Uterus (tissue), 4 donors: ENCODE results near the gene FOXN3. TPM values are rescaled to one million over a fixed set of nuclear protein-coding genes. Genes with fewer than 3 reads are reported as not detected.

Experiments
- DNase-seq, 2 donors: peaks; one replicate each; pipeline ENCODE4 v3.0.0-alpha.2; 2019 to 2020
- H3K27ac ChIP-seq, 2 donors: fragments of 200-600 bp; sonication (generic); 1 replicate in 1 of 2; 2 replicates in 1 of 2; pipeline ENCODE4 v1.5.1; 2016 to 2018
- H3K27me3 ChIP-seq, 2 donors: fragments of 200-600 bp; sonication (generic); one replicate each; pipeline ENCODE4 v1.5.1; 2018 to 2019; ENCODE audit warnings: control low read depth in 1 of 2
- H3K36me3 ChIP-seq, 2 donors: fragments of 200-600 bp; sonication (generic); one replicate each; pipeline ENCODE4 v1.5.1; 2019; ENCODE audit warnings: control low read depth in 1 of 2
- H3K4me1 ChIP-seq, 2 donors: fragments of 200-600 bp; sonication (generic); one replicate each; pipeline ENCODE4 v1.5.1; 2018 to 2019; ENCODE audit warnings: control low read depth in 1 of 2
- H3K4me3 ChIP-seq, 2 donors: fragments of 200-600 bp; sonication (generic); 1 replicate in 1 of 2; 2 replicates in 1 of 2; pipeline ENCODE4 v1.5.1; 2018 to 2019; ENCODE audit warnings: mild to moderate bottlenecking in 1 of 2
- H3K9me3 ChIP-seq, 2 donors: fragments of 200-600 bp; sonication (generic); one replicate each; pipeline ENCODE4 v1.5.1; 2019; ENCODE audit warnings: control low read depth in 1 of 2
- POLR2A ChIP-seq, 2 donors: fragments of 450-650 bp; IDR thresholded peaks; one replicate each; pipeline ENCODE4 v1.6.1; 2016; ENCODE audit warnings: antibody characterized with exemption in 2 of 2, mild to moderate bottlenecking in 1 of 2, moderate library complexity in 1 of 2
- intact Hi-C: fragments of 100-400 bp; cut with DNase I; formaldehyde crosslinking; loops from one replicate; pipeline ENCODE4 v1.15.1; 2023; ENCODE audit warnings: low total_unique reads
- total RNA-seq, 4 donors: library from RNA; depleted of rRNA in 3 of 4; stranded (reverse); fragments of >200 nt in 3 of 4; gene quantifications; one replicate each; pipeline versions ENCODE4 v1.1.0 to v1.2.4, GENCODE V29; 2014 to 2023
- TF ChIP-seq, protein P1 (sequence below), 4 experiments: fragments of 200-600 bp in 2 of 4; fragments of 450-650 bp in 2 of 4; sonication (generic) in 2 of 4; IDR thresholded peaks; one replicate each; pipeline ENCODE4 v1.5.1; 2016 to 2019; ENCODE audit warnings: antibody characterized with exemption in 4 of 4, mild to moderate bottlenecking in 2 of 4, moderate library complexity in 1 of 4
- donor health status: DM: yes; HTN: yes; CAD: no.

FOXN3 gene
- total RNA-seq, result 100 to 1,000 TPM in 1 of 4 donors, 10 to 100 TPM in 3; 37.7 to 103 (median 74.9) TPM

GRCh38 chr14:89417091-89417464, at the start of gene FOXN3:
Gene FOXN3, minus strand, starts transcription at chr14:89417233. Its CDS starts 4,757 bp downstream, at chr14:89412476.
- Histone ChIP-seq H3K27ac (peak within 1 kb of the TSS; percentile 92 to 99), H3K4me1 (peaks cover 3 to 4% of the 10 kb centered on the region in 2 donors), H3K9me3 (no peaks in the 10 kb centered on the region), H3K4me3 (peak within 1 kb of the TSS; percentile 83 to 100), H3K36me3 (no peaks in the 10 kb centered on the region), H3K27me3 (no peaks in the 10 kb centered on the region)
- TF ChIP-seq POLR2A (IDR thresholded peaks at IDR 0.05), result peak; percentile 66 to 69
- TF ChIP-seq, protein P1, sequence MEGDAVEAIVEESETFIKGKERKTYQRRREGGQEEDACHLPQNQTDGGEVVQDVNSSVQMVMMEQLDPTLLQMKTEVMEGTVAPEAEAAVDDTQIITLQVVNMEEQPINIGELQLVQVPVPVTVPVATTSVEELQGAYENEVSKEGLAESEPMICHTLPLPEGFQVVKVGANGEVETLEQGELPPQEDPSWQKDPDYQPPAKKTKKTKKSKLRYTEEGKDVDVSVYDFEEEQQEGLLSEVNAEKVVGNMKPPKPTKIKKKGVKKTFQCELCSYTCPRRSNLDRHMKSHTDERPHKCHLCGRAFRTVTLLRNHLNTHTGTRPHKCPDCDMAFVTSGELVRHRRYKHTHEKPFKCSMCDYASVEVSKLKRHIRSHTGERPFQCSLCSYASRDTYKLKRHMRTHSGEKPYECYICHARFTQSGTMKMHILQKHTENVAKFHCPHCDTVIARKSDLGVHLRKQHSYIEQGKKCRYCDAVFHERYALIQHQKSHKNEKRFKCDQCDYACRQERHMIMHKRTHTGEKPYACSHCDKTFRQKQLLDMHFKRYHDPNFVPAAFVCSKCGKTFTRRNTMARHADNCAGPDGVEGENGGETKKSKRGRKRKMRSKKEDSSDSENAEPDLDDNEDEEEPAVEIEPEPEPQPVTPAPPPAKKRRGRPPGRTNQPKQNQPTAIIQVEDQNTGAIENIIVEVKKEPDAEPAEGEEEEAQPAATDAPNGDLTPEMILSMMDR (IDR thresholded peaks at IDR 0.05), result peak in 1 of 4 experiments; percentile 13
- peak; percentile 91 to 92 for DNase-seq
- intact Hi-C loops, result loop anchor here (10.0 kb wide), 1 partner anchor 112 kb away; no protein-coding TSS in a partner anchor

DNA sequence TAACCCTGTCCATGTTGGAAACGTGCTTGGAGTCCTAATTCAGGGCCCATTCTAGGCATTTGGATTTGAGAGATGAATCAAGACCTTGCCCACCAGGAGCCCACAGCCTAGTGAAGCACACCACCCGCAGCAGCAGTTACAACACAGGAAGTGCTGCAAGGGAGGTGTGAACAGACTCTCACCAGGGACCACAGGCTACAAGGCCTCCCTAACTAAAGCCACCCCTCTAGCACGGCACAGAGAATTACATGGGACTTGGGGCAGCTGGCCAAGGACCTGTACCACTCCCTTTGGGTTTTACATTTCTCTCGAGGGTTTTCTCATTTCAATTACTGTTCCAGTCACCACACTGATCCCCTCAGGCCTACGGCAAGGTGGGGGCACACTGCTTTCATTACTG, 49.5 kb upstream of the FOXN3 start:
- Histone ChIP-seq H3K27me3 (no peaks in the 10 kb centered on the region), H3K9me3 (no peaks in the 10 kb centered on the region), H3K36me3 (no peaks in the 10 kb centered on the region), H3K4me3 (no peak overlapping the region), H3K27ac (no peak overlapping the region), H3K4me1 (no peaks in the 10 kb centered on the region)
- TF ChIP-seq, protein P1 (IDR thresholded peaks at IDR 0.05), result no peak
- TF ChIP-seq POLR2A (IDR thresholded peaks at IDR 0.05), result no peak
- intact Hi-C loops, result no loop called here
- no peak for DNase-seq

DNA sequence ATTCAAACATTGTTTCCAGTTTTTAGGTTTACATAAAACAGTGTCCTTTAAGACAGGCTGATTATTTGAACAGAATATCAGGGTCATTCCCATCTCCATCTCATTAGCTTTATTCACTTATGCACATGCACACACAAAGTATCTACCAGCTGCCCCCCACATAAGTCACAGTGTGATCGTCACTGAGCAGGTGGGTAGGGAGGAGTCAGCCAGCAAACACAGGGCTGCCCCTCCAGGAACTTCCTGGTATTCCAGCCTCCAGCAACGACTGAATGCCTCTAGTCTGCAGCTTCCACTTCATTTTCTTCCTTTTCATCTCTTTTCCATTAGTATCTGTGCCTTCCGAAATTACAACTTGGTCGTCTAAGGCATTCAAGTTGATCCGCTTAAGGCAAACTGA, 48.8 kb upstream of the FOXN3 start:
- TF ChIP-seq, protein P1 (IDR thresholded peaks at IDR 0.05), result no peak
- TF ChIP-seq POLR2A (IDR thresholded peaks at IDR 0.05), result no peak
- Histone ChIP-seq H3K4me1 (no peaks in the 10 kb centered on the region), H3K27ac (no peak overlapping the region), H3K36me3 (no peaks in the 10 kb centered on the region), H3K9me3 (no peaks in the 10 kb centered on the region), H3K4me3 (no peak overlapping the region), H3K27me3 (no peaks in the 10 kb centered on the region)
- no peak for DNase-seq
- intact Hi-C loops, result no loop called here

- no peaks in the 10 kb centered on the region for H3K9me3 ChIP-seq
- TF ChIP-seq, protein P1 (IDR thresholded peaks at IDR 0.05), result no peak
- TF ChIP-seq POLR2A (IDR thresholded peaks at IDR 0.05), result no peak
- H3K27me3 ChIP-seq, result no peaks in the 10 kb centered on the region
- no peaks in the 10 kb centered on the region for H3K36me3 ChIP-seq
- intact Hi-C loops, result no loop called here
- no peak for DNase-seq
- no peaks in the 10 kb centered on the region for H3K4me1 ChIP-seq
- no peak overlapping the region for H3K27ac ChIP-seq
- H3K4me3 ChIP-seq, result no peak overlapping the region
Measured at GRCh38 chr14:89461256-89461655, 44.2 kb upstream of the FOXN3 start.

DNA sequence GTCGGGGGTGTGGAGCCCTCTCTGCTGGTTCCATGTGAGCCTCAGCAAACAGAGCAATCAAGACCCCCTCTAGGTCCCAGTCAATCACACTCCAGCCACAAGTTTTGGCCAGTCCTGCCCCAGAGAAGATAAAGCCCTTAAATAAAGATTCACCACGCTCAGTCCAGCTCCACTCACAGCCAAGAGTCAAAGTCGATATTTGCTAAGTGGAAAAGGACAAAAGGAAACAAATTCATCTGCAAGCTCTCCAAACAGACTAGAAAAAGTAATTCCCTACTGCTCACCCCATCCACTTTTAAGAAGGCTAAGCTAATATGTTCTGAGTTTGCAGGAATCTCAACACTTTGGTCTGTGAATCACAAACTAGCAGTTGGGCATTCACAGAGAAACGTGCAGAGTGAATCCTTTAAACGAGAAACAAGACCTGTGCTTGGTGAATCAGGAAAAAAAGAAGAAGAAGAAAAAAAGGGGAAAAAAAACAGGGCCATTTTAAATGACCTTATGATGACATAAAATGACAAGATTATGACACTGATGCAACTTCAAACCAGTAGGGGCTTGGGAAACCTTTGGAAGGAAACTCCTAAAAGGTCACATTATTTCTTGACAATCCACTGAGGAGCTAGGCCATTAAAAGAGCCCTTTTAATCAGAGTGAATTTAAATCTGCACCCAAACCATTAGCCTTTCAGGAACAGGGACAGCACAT, 41.8 kb upstream of the FOXN3 start:
- Histone ChIP-seq H3K4me3 (no peak overlapping the region), H3K4me1 (no peaks in the 10 kb centered on the region), H3K9me3 (no peaks in the 10 kb centered on the region), H3K36me3 (no peaks in the 10 kb centered on the region), H3K27me3 (no peaks in the 10 kb centered on the region), H3K27ac (no peak overlapping the region)
- intact Hi-C loops, result no loop called here
- no peak for DNase-seq
- no peak for TF ChIP-seq POLR2A (IDR thresholded peaks at IDR 0.05)
- TF ChIP-seq, protein P1 (IDR thresholded peaks at IDR 0.05), result no peak
